Effector CD4-positive, alpha-beta T cell (primary cell): Measurements from ENCODE around the gene DDX51.

ENCODE experiments used
- DNase-seq: peaks from one replicate; pipeline ENCODE4 v3.0.0-alpha.2; 2020
- total RNA-seq: gene quantifications from one replicate; lab custom pipeline; 2026; lab: John Stamatoyannopoulos, UW

The DDX51 gene
- 81.0 reads per million, percentile 78 among the genes with 10 or more reads in this experiment for total RNA-seq

GRCh38 chr12:132144115-132144809 lies at the start of gene DDX51, which contains the start of gene NOC4L:
Gene DDX51, minus strand, starts transcription at chr12:132144319. Its CDS starts 23 bp downstream, at chr12:132144296.
Gene NOC4L, plus strand, starts transcription at chr12:132144457. Its CDS starts 32 bp downstream, at chr12:132144489.
- peak; percentile 95 for DNase-seq

GRCh38 chr12:132191715-132192553 lies 47.8 kb upstream of the DDX51 start:
- DNase-seq: no peak

DNA sequence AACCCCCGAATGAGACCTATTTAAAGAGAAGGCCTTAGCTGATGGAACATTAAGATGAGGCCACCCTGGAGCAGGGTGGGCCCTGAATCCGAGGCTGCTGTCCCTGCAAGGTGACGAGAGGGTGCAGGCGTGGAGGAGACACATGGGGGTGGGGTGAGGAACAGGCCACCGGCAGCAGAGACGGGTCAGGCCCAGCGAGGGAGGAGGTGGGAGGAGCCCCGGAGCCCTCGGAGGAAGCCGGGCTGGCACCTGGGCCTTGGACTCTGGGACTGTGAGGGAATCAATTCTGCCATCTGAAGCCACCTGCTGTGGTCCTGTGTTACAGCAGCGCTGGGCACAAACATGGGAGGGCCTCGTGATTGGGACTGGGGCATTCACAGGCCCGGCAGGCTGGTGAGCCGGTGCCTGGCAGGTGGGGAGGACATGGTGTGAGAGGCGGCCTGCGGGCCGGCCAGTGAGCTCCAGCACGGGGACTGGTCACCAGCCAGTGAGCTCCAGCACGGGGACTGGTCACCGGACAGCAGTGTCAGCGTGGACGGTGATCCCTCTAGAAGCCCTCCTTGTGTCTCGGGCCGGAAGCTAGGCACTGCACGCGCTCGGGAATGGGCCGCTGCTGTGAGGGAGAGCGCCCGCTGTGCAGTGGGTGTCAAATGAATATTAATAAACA lies 46.8 kb upstream of the DDX51 start:
- no peak for DNase-seq

- DNase-seq: no peak
Measured at GRCh38 chr12:132190012-132190755, 46.1 kb upstream of the DDX51 start.

DNA sequence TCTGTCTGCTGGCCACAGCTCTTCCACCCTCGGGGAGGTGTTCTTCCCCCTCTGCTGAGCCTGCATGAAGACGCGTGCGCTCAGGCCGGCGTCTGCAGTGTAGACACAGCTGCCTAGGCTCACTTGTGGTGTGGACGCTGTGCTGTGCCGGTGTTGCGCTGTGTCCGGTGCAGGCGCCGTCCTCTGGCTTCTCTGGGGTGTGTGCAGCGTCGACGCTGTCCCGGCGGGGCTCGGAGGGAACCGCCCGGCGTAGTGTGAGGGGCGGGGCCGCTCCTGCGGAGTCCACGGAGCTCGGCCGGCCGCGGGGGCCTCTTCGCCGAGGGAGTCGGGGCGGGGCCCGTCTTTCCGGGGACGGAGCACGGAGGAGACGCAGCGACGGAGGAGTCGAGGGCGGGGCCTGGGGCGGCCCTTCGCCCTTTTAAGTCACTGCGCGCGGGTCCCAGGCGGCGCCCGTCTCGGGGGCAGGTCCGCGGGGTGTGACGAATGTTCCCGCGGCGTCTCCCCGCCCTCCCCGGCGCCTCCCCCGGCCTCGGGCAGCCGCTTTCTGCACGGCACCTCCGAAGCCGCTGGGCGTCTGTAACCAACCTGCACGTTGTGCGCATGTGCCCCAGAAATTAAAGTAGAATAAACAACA lies 45.4 kb upstream of the DDX51 start:
- peak; percentile 91 for DNase-seq

DNA sequence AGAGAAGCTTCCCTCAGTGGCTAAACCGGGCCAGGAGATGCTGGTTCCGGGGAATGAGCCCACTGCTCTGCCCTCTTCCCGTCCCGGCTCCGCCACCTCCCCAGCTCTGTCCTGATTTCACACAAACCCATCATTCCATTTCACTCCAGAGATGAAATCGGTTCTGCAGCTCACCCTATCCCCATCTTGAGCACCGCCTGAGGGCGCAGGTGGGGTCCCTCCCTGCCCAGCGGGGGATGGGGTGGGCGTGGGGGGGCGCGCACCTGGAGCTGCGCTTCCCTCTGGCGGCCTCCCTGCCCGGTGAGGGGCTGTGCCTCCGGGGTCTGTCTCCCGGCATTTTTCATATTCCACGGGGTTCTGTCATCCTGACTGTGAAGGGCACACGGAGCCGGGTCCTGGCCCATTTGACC lies 44.8 kb upstream of the DDX51 start:
- no peak for DNase-seq

- no peak for DNase-seq
Measured at GRCh38 chr12:132188451-132188901, 44.4 kb upstream of the DDX51 start.

DNA sequence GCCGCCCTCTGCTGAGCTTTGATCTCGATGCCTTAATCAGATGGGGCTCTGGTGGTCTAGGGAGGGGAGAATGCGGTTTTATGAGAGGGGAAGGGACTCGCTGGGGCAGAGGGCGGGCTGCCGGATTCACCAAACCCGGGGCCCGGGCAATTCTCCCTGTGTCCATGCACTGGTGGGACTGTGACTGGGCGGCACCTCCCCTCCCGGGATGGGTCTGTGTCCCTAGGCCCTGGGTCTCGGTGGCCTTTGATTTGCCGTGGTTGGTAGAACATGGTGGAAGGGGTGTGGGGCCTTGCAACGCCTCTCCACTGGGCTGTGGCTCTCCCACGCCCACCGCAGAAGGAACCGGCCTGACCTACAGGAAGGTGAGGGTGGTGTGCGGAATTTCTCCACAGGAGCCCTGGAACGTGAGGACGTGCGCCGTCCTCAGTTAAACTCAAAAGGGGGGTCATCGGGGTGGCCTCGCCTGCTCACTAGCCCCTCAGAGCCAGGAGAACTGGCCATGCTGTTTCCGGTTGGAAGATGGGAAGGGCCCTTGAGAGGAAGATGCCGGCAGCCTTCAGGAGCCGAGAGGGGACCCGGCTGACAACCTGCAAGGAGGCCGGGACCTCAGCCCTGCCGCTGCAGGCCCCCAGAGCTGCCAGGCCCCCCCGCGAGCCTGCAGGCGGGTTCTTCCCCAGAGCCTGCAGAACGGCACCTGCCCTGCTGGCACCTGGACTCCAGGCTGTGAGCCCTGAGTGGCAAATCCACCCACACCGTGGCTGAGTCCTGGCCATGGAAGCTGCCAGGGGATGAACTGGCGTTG lies 43.7 kb upstream of the DDX51 start:
- no peak for DNase-seq

GRCh38 chr12:132186857-132187620 lies 42.9 kb upstream of the DDX51 start:
- no peak for DNase-seq

DNA sequence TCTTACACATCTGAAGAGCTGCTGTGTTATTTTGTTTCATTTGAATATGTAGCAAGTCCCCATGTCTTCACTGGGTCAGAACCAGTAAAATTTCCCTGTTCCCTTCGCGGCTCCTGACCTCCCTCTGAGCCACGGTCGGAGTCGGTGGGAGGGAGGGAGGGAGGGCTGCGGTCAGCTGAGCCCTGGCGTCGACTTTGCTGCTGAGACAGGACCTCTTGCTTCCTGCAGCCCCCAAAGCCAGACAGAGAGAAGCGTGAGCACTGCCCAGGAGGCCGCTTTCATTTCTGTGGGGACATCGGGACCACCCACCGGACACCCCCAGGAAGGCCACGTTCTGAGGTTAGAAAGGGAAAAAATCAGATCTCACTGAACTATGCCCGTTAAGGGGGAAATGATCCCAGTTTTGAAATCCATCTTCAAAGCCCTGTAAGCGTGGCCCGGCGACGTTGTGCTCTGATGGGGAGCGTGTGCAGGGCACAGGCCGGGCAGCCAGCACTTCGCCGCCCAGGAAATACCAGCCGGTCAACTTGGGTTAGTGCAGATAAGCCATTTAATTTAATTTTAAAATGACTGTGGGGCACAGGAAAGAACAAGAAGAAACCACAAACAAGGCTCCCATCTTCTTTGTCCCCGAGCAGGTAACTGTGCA lies 42.2 kb upstream of the DDX51 start:
- DNase-seq: no peak

DNA sequence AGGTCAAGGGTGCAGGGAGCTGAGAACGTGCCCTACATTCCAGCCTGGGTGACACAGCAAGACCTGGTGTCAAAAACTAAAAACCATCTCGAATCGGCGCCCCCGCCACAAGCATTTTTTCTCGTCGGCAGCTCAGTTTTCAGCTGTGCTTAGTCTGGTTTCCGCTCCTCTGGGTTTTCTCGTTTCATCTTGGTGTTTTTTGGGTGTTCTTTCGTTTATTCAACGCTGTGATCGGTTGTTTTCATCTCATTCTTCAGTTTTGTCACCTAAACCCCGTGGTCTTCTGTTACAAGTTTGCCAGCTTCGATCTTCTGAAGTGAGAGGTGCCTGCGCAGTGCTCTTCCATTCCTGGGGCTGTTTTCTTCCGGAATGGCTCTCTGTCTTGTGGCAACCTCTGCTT lies 41.6 kb upstream of the DDX51 start:
- peak; percentile 33 for DNase-seq

GRCh38 chr12:132182711-132183365 lies 38.7 kb upstream of the DDX51 start:
- DNase-seq: no peak

- no peak for DNase-seq
Measured at GRCh38 chr12:132182206-132182710, 38.1 kb upstream of the DDX51 start.

- DNase-seq: no peak
Measured at GRCh38 chr12:132181570-132182200, 37.6 kb upstream of the DDX51 start.

- no peak for DNase-seq
Measured at GRCh38 chr12:132180648-132181546, 36.8 kb upstream of the DDX51 start.

GRCh38 chr12:132179431-132180362 lies 35.6 kb upstream of the DDX51 start:
- DNase-seq: no peak
